GM21717 (cell line): ENCODE measurements around the gene ETV6.

ENCODE experiments used
- ATAC-seq: cut with Tn5 transposase; IDR thresholded peaks from one replicate; pipeline ENCODE4 v1.9.1; 2021; ENCODE audit warnings: mild to moderate bottlenecking, moderate library complexity; ENCODE audit not compliant: unreplicated experiment

The ETV6 gene

GRCh38 chr12:11876307-11876706 is 226.8 kb downstream of the ETV6 start:
- ATAC-seq, result no peak

DNA sequence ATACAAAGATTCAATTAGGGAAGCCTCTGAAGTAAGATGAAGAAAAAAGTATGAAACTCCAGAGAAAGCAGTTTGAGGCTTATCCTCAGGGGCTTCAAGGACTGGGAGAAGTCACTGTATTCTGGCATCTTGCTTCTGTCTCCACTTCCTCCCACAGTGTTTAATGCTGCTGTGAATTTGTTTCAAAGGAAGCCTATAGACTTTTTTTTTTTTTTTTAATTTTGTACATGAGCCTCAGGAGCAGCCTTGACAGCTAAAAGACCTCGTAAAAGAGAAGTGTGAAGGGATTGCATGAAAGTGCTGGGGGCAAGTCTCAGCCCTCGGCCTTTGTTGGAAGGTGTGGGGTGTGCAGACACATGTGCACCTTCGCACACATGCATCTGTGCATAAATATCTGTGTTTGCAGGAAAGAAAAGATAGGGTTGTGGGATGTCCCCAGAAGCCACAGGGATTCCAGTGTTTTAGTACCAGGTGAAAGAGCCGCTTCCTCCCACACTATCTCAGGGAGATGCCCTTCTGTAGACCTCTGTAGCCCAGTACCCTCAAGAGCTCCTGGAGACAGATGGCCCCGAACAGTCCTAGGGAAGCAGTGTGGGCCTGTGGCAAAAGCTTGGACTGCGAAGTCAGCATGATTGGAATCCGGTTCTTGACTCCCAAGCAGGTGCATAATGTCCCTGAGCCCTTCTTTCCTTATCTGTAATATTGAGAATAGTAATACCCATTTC is 227.8 kb downstream of the ETV6 start:
- ATAC-seq, result no peak

- no peak for ATAC-seq
Observed at GRCh38 chr12:11877869-11878780, 228.7 kb downstream of the ETV6 start.

- no peak for ATAC-seq
Observed at GRCh38 chr12:11879306-11879705, 229.8 kb downstream of the ETV6 start.

- ATAC-seq, result no peak
Observed at GRCh38 chr12:11880381-11880780, 230.9 kb downstream of the ETV6 start.

- no peak for ATAC-seq
Observed at GRCh38 chr12:11881835-11882234, 232.4 kb downstream of the ETV6 start.

- ATAC-seq, result no peak
Observed at GRCh38 chr12:11882301-11883019, 233.0 kb downstream of the ETV6 start.

DNA sequence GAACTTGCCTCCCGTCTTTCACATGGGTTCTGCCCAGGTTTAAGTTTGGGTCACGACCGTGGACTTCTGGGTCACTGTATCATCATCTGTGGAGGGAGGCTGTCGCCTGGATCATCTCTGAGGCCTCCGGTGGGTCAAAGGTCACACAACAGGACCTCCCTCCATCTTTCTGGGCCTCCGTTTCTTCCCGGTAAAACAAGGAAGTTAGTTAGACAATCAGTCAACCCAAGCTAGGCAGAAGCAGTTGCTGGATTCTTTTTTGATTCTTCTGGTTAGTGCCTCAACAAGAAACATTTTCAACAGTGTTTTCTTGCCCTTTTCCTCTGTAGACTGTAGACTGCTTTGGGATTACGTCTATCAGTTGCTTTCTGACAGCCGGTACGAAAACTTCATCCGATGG is 234.6 kb downstream of the ETV6 start:
- no peak for ATAC-seq

DNA sequence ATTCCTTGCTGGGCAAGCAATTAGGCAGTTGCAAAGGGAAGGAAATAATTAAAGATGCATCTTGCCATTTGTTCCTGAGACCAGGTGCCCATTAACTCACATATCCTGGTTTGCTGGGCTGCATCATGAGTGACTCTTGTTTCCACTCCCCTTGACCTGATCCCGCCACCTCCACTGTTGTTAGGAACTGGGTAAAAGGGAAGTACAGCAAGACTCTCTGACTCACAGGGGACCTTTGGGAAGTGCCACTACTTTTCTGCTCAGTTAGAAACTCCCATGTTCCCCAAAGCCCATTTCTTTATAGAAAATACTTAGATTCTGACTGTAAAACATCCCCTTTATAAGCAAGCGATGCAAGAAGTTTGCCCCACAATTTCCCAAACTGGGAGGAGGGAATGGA is 235.2 kb downstream of the ETV6 start:
- no peak for ATAC-seq

GRCh38 chr12:11885261-11886038 is 236.0 kb downstream of the ETV6 start:
- no peak for ATAC-seq

DNA sequence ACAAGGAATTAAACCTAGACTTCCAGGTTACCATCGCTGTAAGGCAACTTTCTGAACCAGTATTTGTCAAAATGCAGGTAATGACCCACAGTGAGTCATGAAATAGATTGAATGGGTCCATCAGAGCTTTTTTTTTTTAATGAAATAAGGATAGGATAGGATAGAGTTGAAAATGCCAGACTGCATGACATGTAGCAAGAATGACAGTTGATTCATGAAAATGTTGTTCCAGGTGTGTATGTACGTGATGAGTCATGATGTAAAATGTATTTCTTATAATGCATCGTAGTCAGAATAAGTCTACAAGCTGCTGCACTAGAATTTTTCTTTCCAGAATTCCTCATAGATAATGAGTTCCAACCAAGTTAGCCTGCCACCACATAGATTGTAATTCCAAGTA is 236.9 kb downstream of the ETV6 start:
- ATAC-seq, result no peak

DNA sequence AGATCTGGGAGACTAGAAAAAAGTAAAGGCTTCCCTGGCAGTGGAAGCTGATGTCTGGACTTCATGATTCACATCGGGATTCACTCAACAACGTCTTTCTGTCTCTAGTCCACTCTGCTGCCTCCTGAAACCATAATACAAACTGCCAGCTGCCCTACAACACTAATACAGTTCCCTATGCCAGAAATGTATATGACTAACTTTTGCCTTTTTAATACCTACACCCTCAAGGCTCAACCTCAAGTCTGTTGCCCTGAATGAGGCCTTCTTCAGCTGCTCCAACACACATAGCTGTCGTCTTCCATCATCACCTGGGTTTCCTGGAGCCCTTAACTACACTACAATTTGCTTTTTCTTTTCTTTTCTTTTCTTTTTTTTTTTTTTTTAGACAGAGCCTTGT is 238.6 kb downstream of the ETV6 start:
- no peak for ATAC-seq

GRCh38 chr12:11891346-11891745 is 241.9 kb downstream of the ETV6 start:
- no peak for ATAC-seq

DNA sequence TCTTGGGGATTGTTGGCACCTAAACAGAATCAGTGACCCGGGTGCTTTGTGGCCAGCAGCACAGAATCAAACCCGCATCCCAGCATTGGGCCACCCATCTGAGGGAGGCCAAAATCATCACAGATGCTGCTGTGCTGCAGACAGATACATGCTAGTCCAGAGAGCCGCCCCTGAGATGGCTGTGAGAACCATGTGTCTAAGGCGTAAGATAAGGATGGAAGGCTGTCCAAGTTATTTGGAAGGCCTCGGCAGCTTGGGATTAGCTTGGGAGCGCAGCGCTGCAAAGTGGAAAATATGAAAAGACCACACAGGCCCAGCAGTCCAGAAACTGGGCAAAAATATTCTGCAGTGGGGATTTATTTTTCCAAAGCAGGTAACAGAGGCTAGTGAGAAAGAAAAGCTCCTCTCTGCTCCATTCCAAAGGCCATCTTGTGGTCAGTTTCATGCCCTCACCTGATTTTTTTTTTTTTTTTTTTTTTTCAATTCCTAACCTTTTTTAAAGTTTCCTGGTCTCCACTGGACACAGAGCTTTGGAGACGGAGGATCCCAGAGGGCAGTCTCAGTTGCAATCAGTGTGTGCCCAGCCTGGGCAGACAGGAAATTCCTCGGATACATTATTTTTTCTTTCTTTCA is 242.4 kb downstream of the ETV6 start:
- no peak for ATAC-seq

DNA sequence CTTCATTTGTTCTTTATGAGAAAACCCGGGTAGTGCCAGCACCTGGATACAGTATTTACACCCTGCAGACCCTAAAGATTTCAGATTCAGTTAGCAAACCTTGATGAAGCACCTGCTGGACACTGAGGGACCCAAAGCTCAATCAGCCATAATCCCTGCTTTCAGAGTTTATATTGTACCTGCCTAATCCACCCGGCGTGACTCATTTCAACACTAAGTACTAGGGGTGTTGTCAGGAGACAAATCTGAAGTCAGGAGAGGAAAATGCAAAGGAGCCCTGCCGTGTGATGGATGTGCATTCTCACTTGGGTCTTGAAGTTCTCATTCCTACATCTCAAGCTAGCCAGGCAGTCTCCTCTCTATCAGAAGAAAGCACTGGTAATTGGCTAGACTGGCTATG is 244.5 kb downstream of the ETV6 start:
- ATAC-seq, result no peak

GRCh38 chr12:11894890-11895289 is 245.4 kb downstream of the ETV6 start:
- no peak for ATAC-seq

- no peak for ATAC-seq
Observed at GRCh38 chr12:11895421-11896078, 246.1 kb downstream of the ETV6 start.

DNA sequence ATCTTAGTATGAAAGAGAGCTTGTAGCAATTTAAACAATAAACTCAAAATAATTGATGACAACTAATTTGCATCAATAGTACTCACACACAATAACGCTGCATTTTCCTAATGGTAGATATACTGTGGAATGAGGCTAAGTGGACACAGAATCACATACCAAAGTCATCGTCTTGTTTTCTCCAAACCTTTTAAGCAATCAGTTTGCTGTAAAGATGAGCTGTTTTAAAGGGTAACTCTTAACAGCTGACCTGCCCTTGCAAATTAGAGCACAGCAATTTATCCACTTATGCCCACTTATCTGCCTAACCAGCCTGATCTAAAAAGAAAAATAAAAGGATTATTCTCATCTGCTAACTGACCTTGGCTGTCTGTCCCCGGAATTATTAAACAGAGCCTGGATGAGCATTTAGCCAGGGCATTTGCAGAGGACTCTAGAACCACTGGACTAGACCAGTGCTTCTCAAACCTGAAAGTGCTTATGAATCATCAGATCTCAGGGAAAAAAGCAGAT is 247.0 kb downstream of the ETV6 start:
- ATAC-seq, result no peak

DNA sequence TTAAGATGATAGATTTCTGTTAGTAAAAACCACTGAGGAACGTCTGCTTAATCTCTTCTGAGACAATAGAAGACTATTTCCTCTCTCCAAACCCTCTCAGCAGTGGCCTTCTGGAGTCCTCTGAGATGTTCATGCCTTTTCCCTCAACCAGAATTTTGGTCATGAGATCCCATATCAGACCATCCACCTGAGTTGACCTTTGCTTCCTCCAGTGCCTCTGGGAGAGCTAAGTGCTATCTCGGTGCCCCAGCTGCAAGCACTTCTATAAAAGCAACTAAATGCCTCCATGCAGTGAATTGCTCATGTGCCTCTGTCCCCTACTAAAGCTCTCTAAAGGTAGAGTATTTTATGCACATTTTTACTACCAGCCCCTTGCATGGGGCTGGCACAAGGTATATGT is 248.4 kb downstream of the ETV6 start:
- no peak for ATAC-seq
